GM21390 (cell line): ENCODE measurements around the gene ZNF511.

Experiments used
- ATAC-seq: cut with Tn5 transposase; IDR thresholded peaks from one replicate; pipeline ENCODE4 v1.9.1; 2021; ENCODE audit not compliant: unreplicated experiment

ZNF511 gene

DNA sequence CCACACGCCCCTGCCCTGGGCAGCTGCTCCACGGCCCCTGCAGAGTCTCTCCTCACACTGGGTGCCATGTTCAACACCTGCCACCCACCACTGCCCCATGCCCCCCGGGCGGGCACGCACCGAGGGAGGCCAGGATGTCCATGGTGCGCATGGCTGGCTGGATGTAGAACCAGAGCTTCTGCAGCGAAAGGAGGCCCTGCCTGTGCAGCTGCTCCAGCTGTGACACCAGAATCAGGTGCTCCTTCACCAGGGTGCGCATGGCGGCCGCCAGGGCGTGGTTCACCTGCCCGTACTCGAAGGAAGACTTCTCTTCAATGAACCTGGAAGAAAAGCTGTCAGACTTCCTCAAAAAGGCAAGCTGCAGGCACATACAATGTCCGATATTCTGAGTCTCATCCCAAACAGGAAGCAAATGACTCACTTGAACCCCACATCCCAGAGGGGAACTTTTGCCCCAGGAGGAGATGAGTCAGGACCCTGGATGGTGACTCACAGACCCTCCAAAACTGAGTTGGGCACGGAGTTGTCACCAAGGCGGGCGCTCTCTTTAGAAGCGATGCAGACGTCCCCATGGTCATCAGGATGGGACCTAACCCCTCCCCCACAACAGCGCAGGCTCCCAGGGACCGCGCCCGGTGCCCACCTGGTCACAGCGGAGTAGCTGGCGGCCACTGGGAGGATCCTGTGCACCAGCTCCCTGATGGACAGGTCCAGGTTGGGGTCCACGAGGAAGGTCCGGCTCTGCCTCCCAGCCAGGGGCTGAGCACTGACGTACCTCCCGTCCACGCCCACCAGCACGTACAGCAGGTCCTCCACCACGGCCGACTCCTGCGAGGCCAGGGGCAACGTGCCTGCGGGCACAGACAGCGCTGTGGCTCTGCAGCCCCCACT, 15.6 kb upstream of the ZNF511 start:
- ATAC-seq: no peak

DNA sequence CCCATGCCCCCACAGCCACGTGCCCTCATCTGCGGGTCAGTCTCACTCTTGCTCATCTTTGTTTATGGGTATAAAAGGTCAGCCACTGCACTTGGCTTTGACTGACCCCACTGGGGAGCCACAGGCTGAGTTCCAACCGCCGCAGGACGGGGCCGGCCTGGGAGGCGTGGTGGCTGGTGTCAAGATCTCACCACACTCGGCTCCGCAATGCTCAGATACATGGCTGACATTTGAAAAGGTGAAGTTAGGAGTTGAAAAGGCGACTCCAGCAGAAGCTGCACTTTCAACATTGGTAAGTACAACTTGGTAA, 14.9 kb upstream of the ZNF511 start:
- no peak for ATAC-seq

DNA sequence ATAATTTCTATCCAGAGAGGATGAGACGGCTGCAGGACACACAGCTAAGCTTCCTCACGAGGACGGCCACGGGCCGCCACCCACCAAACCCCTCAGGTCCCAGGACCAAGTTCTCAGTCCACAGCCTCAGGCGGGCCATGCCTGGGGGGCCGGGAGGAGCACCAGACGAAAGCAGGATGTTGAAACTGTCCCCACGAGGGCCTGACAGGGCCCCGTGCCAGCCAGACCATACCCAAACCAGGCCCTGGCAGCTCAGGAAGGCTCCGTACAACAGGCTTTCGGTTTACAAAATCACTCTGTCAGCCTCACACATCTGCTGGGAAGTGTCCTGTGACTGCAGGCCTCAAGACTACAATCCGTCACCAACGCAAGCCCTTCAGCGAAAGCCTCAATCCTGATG, 14.5 kb upstream of the ZNF511 start:
- no peak for ATAC-seq

DNA sequence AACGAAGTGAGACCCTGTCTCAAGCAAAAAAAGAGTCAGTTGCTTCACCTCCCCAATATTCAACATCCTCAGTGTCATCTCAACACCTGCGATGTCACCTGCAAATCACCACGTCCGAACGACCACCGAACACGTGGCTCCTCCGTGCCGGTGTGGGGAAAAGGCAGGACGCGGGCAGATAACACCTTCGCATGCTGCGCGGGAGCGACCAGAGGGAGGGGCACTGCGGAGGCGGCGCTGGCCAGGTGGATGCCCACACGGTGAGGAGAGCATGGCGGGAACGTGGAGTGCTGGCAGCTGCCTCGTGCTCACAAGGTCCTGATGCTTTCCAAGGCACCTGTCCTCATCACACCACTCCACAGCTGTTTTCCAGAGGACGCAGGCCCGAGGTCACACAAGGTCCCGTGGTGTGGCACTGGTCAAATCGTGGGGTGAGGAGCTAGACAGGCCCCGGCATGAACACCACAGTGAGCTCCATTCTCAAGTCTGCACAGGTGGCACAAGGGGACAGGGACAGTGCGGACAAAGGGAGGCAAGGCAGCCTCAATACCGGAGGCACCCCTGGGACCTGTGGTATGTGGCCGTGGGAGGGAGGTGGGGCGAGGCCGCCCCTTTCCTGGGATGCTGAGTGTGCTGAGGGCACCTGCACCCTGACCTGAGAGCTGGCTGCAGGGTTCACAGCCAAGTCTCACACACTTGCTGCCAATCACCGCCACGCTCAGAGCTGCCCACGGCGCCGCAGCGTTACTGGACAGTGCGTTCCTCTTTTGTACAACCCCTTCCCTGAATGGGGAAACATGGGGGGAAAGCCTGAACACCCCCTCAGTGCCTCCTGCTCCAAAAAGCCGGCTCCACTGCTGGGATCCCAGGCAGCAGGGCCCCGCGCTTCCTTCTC, 13.0 kb upstream of the ZNF511 start:
- ATAC-seq: no peak

DNA sequence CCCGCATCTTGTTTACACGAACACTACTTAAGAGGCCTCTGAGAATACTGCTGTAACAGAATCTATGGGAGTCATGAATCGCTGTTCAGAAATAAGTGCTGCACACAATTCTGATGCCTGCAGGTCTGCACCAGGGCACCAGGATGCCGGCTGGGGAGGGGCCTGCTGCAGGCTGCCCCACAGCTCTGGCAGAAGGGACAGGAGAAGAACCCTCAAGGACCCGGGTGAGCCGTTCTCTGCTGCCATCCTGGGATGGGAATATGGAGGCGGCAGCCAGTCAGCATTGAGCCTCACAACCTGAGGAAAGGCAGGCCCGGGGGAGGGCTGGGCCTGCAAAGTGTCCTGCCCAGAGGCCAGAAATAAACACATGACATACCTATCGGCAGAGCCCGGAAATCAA, 11.2 kb upstream of the ZNF511 start:
- no peak for ATAC-seq

- no peak for ATAC-seq
These were observed 10.2 kb upstream of the ZNF511 start for GRCh38 chr10:133298466-133298865.

GRCh38 chr10:133299224-133299623, 9.5 kb upstream of the ZNF511 start:
- no peak for ATAC-seq

DNA sequence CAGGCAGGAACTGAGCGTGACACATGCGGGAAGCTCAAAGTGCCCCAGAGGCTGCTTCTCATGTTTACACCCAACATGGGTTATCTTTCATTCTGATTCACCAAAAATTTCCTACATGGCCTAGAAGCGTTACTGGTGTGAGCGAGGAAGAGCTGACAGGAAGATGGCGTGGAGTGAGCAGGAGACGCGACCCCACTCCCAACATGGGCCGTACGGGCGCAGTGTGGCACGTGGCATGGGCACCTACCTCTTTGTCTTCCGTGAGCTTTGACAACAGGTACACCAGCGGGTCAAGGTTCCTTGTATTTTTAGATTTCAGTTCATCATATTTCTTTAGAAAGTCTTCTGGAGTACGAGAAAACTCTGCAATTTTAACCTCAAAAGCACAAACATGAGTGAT, 9.0 kb upstream of the ZNF511 start:
- no peak for ATAC-seq

DNA sequence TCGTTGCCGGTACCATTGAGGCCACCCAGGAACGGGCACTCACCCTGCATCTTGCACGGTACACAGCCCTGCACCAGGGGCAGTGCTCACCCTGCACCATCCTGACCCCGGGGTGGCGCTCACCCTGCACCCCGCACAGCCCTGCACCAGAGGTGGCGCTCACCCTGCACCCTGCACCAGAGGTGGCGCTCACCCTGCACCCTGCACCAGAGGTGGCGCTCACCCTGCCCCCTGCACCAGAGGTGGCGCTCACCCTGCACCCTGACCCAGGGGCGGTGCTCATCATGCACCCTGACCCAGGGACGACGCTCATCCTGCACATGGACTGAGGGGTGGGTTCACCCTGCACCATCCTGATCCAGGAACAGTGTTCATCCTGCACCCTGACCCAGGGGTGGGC, 6.5 kb upstream of the ZNF511 start:
- no peak for ATAC-seq

DNA sequence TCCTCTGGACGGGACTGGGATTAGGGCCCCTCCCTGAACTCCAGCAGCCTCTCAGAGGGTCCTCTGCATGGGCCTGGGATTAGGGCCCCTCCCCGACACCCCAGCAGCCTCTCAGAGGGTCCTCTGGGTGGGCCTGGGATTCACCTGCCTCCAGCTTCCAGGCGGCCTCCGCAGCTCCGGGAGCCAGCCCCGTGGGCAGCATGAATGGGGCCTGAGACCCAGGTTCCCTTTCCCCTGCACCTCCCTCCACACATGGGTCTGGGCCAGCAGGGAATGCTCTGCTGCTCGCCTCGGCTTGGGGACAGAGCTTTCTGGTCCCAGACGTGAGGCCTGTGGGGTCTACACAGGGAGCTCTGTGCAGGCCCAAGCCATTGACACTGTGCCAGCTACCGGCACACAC, 5.5 kb upstream of the ZNF511 start:
- ATAC-seq: no peak

GRCh38 chr10:133306097-133306476, 2.6 kb upstream of the ZNF511 start:
- no peak for ATAC-seq

GRCh38 chr10:133306941-133307379, 1.8 kb upstream of the ZNF511 start:
- ATAC-seq: no peak

DNA sequence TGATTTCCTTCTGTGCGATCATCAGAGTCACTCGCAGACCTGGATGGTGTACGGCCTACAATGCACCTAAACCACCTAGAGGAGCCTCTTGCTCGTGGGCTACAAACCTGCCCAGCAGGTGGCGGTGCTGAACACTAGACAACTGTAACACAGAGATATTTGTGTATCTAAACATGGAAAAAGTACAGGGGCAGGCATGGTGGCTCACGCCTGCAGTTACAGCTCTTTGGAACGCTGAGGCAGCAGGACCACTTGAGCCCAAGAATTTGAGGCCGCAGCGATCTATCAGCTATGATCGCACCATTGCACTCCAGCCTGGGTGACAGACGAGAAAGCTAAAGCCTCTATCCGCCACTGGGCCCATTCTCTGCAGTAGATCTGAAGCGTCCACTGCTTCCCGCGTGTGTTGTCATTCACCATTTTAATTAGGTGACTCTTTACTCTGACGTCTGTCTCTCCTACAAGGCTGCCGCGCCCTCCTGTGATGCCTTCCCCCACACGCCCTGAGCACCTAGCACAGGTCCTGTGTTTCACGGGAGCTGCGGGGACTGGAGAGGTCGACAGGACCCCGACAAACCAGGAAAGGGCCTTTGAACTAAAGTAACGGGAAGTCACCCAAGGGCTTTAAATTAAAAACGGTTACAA, 816 bp upstream of the ZNF511 start:
- peak; percentile 38 for ATAC-seq

- ATAC-seq: peak; percentile 76
These were observed 496 bp downstream of the ZNF511 start for GRCh38 chr10:133309100-133309719.

DNA sequence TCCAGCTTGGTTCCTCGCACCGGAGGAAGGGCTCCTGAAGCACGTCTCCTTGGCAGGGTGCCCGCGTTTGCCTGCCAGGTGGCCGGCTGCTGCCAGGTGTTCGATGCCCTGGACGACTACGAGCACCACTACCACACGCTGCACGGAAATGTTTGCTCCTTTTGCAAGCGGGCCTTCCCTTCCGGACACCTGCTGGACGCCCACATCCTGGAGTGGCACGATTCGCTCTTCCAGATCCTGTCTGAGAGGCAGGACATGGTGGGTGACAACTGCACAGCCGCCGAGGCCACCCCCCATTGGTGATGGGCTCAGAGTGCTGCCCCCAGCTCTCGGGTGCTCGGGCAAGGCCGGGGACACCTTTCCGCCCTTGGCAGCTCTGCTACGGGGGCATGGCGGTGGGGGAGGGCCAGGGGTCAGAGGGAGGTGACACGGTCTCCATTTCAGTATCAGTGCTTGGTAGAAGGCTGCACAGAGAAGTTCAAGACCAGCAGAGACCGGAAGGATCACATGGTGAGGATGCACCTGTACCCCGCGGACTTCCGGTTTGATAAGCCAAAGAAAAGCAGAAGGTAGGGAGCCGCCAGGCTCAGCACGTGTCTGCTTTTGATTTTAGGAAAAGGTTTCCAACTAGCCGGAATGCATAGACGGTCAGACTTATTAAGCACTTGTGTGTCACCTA, 1.1 kb downstream of the ZNF511 start:
- ATAC-seq: no peak

DNA sequence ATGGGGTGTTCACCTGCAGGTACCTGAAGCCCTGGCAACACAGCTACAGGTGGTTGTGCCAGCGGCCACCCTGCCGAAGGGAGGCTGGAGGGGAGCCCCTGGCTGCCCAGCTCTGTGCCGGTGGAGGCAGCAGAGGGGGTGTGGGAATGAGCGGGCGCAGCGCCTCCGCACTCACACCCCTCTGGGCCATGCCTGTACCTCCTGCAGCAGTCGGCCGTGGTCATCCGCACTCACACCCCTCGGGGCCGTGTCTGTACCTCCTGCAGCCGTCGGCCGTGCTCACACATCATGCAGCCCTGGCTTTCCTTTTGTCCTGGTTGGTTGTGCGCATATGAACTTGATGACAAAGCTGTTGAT, 1.7 kb downstream of the ZNF511 start:
- ATAC-seq: no peak

DNA sequence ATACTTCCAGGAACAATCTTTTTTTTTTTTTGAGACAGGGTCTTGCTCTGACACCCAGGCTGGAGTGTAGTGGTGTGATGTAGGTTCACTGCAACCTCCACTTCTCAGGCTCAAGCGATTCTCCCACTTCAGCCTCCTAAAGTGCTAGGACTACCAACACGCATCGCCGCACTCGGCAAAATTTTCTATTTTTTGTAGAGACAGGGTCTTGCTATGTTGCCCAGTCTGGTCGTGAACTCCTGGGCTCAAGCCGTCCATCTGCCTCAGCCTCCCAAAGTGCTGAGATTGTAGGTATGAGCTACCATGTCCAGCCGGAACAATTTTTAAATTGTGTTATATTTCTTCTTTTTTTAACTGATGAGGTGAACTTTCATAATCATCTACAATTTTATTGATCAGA, 2.1 kb downstream of the ZNF511 start:
- ATAC-seq: no peak

DNA sequence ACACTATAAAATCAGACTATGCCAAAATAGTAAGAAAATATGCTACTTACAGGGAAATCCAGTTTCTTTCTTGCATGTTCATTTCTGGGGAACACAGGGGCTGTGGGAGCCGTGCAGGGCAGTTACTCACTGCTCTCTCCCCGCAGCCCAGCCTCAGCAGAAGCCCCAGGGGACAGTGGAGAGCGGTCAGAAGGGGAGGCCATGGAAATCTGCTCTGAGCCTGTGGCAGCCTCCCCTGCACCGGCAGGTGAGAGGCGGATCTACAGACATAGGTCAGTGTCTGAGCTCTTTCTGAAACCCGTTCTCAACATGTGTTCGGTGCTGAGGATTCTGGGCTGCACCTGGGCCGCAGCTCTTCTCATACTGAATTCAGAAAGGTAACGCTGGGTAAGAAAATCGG, 2.9 kb downstream of the ZNF511 start:
- ATAC-seq: no peak

- no peak for ATAC-seq
These were observed 3.5 kb downstream of the ZNF511 start for GRCh38 chr10:133312016-133312768.

- ATAC-seq: no peak
These were observed 4.0 kb downstream of the ZNF511 start for GRCh38 chr10:133312769-133313145.
